A549 (cell line): ENCODE results near the gene BLACAT1. TPM values are rescaled to one million over a fixed set of nuclear protein-coding genes. Genes with fewer than 3 reads are reported as not detected.

Experiments used
- ATAC-seq, 2 experiments: fragments of 200-7000 bp in 1 of 2; fragments of >200 bp in 1 of 2; cut with Nextera tagmentation in 1 of 2; cut with Tn5 transposase in 1 of 2; 3 replicates each; pipeline versions ENCODE4 v1.8.0 to v1.9.1; 2018 to 2020; ENCODE audit warnings: mild to moderate bottlenecking in 1 of 2, moderate library complexity in 1 of 2
- CTCF ChIA-PET: fragments of 300-600 bp; sonication (Branson Sonifier 250); formaldehyde crosslinking; extraction: SDS; loops from one replicate; lab custom pipeline; 2021; ENCODE audit warnings: antibody characterized with exemption, inconsistent platforms; lab: Yijun Ruan, JAX
- POLR2A ChIA-PET: fragments of 350-600 bp; formaldehyde crosslinking; extraction: SDS; loops from one replicate; lab custom pipeline; 2021; ENCODE audit warnings: antibody characterized with exemption, inconsistent platforms; lab: Yijun Ruan, JAX
- DNase-seq, 2 experiments: peaks; one replicate each; pipeline versions ENCODE4 v3.0.0 to v3.0.0-alpha.2; 2011 to 2016; ENCODE audit warnings: low read depth in 1 of 2, low spot score in 1 of 2
- FAIRE-seq: peaks from 2 replicates; lab custom pipeline; 2011; peaks lifted over from hg19 to GRCh38; lab: Jason Lieb, UNC
- H3K27ac ChIP-seq, 2 experiments: fragments of >200 bp; sonication (Bioruptor Twin); formaldehyde crosslinking; 3 replicates each; pipeline ENCODE4 v1.5.1; 2016 to 2017
- H3K4me1 ChIP-seq: fragments of >200 bp; sonication (Bioruptor Twin); formaldehyde crosslinking; 3 replicates; pipeline ENCODE4 v1.6.1; 2016
- H3K4me2 ChIP-seq: fragments of >200 bp; sonication (Bioruptor Twin); formaldehyde crosslinking; 3 replicates; pipeline ENCODE4 v1.6.1; 2016
- H3K4me3 ChIP-seq: fragments of >200 bp; sonication (Bioruptor Twin); formaldehyde crosslinking; 3 replicates; pipeline ENCODE4 v1.5.1; 2016
- H3K9me3 ChIP-seq: fragments of >200 bp; sonication (Bioruptor Twin); formaldehyde crosslinking; 3 replicates; pipeline ENCODE4 v1.6.1; 2016
- EHMT2 ChIP-seq: fragments of 200-600 bp; sonication (generic); IDR thresholded peaks from 2 replicates; pipeline ENCODE4 v1.6.1; 2016; ENCODE audit warnings: antibody characterized with exemption, low read depth, mild to moderate bottlenecking, moderate library complexity
- FOXS1 ChIP-seq: fragments of 250-450 bp; sonication (Bioruptor Pico); IDR thresholded peaks from 2 replicates; pipeline ENCODE4 v1.5.0; 2020; ENCODE audit warnings: mild to moderate bottlenecking, moderate library complexity
- JUNB ChIP-seq: fragments of >200 bp; sonication (Bioruptor Twin); formaldehyde crosslinking; IDR thresholded peaks from 2 replicates; pipeline ENCODE4 v1.6.1; 2016
- KDM5A ChIP-seq: fragments of 200-600 bp; sonication (generic); IDR thresholded peaks from 2 replicates; pipeline ENCODE4 v1.6.1; 2016; ENCODE audit warnings: antibody characterized with exemption, mild to moderate bottlenecking
- MYC ChIP-seq: IDR thresholded peaks from 2 replicates; pipeline ENCODE4 v1.6.1; 2012; ENCODE audit warnings: mild to moderate bottlenecking, inconsistent platforms, low read length, improper control_type of control experiment, borderline replicate concordance
- RAD21 ChIP-seq, 2 experiments: fragments of >200 bp in 1 of 2; sonication (Bioruptor Twin) in 1 of 2; formaldehyde crosslinking in 1 of 2; IDR thresholded peaks in 1 of 2; conservative IDR thresholded peaks in 1 of 2; 2 replicates in 1 of 2; 3 replicates in 1 of 2; pipeline ENCODE4 v1.6.1; 2012 to 2018; ENCODE audit warnings: inconsistent platforms in 1 of 2
- RARB ChIP-seq: fragments of 250-450 bp; sonication (Bioruptor Pico); IDR thresholded peaks from 2 replicates; pipeline ENCODE4 v1.8.0; 2021; ENCODE audit warnings: mild to moderate bottlenecking, moderate library complexity
- RCOR1 ChIP-seq: fragments of 150-350 bp; IDR thresholded peaks from 2 replicates; pipeline ENCODE4 v1.6.1; 2014; ENCODE audit warnings: antibody characterized with exemption, low read length, low read depth
- RFX5 ChIP-seq: fragments of 450-650 bp; IDR thresholded peaks from 2 replicates; pipeline ENCODE4 v1.7.1; 2014; ENCODE audit warnings: antibody characterized with exemption, mild to moderate bottlenecking, moderate library complexity
- SMC3 ChIP-seq: fragments of >200 bp; sonication (Bioruptor Twin); formaldehyde crosslinking; IDR thresholded peaks from 3 replicates; pipeline ENCODE4 v1.6.1; 2018; ENCODE audit warnings: inconsistent platforms
- TFCP2L1 ChIP-seq: fragments of 250-450 bp; sonication (Bioruptor Pico); IDR thresholded peaks from 2 replicates; pipeline ENCODE4 v1.5.0; 2021; ENCODE audit warnings: mild to moderate bottlenecking
- TP53 ChIP-seq: fragments of 250-450 bp; sonication (Bioruptor Pico); IDR thresholded peaks from 2 replicates; pipeline ENCODE4 v1.5.0; 2021; ENCODE audit warnings: mild to moderate bottlenecking, moderate library complexity
- ZSCAN20 ChIP-seq: fragments of 250-450 bp; sonication (Bioruptor Pico); IDR thresholded peaks from 2 replicates; pipeline ENCODE4 v1.8.0; 2022; ENCODE audit warnings: mild to moderate bottlenecking, moderate library complexity
- WGBS: methylation state at CpG from one replicate; pipeline ENCODE4 v1.1.6; 2017; ENCODE audit errors: missing lambda C conversion rate; 5-methylcytosine and 5-hydroxymethylcytosine counted together
- polyA plus RNA-seq, 4 experiments: library from polyadenylated mRNA; depleted of rRNA in 3 of 4; stranded (reverse); fragments of >200 nt; fragmentation: RNase III in 1 of 4; extraction: RNeasy Plus Mini Kit Qiagen cat#74134 plus additional on column Dnase treatment in 1 of 4; gene quantifications; 2 replicates in 3 of 4; 3 replicates in 1 of 4; pipeline ENCODE4 v1.2.3, GENCODE V29; 2011 to 2017
- TF ChIP-seq, protein P1 (sequence below): IDR thresholded peaks from 2 replicates; pipeline ENCODE4 v1.6.1; 2012
- TF ChIP-seq, protein P2 (sequence below): fragments of 250-450 bp; sonication (Bioruptor Pico); IDR thresholded peaks from 2 replicates; pipeline ENCODE4 v1.5.0; 2021; ENCODE audit warnings: mild to moderate bottlenecking, moderate library complexity, borderline replicate concordance
- TF ChIP-seq, protein P3 (sequence below): IDR thresholded peaks from 2 replicates; pipeline ENCODE4 v1.6.1; 2012
- TF ChIP-seq, protein P4 (sequence below): fragments of >200 bp; sonication (Bioruptor Twin); formaldehyde crosslinking; IDR thresholded peaks from 3 replicates; pipeline ENCODE4 v1.6.1; 2016
- TF ChIP-seq, protein P5 (sequence below): IDR thresholded peaks from 2 replicates; pipeline ENCODE4 v1.6.1; 2012; ENCODE audit warnings: low read depth, borderline replicate concordance

Gene BLACAT1
- polyA plus RNA-seq, 2 of the 4 experiments (the other 2 are of a cell fraction) = 0.09 TPM; not detected in 1

DNA sequence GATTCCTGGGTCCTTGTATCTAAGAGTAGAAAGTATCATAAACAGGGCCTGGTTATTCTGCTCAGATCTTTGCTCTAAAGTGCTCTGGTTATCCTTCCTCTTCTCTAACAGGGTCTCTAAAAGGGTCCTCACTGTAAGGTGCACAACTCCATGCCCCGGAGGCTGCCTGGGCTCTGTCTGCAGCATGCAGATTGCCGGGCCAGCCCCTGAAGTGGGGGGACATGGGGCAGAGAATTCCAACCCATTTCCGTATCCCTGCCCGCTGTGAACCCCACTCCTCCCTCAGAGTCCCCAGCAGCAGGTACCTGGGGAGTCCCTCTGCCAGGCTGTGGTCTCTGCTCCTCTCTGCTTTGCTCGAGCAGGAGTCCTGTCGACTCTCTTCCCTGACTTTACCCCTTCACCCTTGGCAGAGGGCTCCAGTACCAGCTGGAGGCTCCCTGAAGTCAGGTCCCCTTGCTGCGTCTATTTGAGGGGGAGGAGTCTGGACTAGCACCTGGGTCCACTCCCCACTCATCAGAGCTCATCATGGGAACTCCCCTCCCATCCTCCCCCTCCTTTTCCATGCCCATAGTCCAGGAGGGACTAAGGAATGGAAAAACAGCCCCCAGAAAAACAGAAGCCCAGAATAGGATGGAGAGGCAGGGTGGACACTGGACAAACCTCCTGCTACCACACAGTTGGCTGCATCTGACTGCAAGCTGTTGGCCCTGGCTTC is 12.1 kb downstream of the BLACAT1 start:
- FAIRE-seq (no peak), DNase-seq (no peak), ATAC-seq (no peak)
- Histone ChIP-seq H3K4me2 (no peak overlapping the region), H3K9me3 (no peaks in the 10 kb centered on the region), H3K27ac (no peak overlapping the region), H3K4me1 (peaks cover 16% of the 10 kb centered on the region), H3K4me3 (no peak overlapping the region)
- TF ChIP-seq RAD21 (conservative IDR thresholded peaks at IDR 0.05 in 1 of 2, IDR thresholded peaks at IDR 0.05 in 1 of 2) (no peak), RCOR1 (no peak), FOXS1 (CRISPR knock-in tag) (no peak), TP53 (CRISPR knock-in tag) (no peak), EHMT2 (no peak), TFCP2L1 (CRISPR knock-in tag) (no peak)
- TF ChIP-seq, protein P1, sequence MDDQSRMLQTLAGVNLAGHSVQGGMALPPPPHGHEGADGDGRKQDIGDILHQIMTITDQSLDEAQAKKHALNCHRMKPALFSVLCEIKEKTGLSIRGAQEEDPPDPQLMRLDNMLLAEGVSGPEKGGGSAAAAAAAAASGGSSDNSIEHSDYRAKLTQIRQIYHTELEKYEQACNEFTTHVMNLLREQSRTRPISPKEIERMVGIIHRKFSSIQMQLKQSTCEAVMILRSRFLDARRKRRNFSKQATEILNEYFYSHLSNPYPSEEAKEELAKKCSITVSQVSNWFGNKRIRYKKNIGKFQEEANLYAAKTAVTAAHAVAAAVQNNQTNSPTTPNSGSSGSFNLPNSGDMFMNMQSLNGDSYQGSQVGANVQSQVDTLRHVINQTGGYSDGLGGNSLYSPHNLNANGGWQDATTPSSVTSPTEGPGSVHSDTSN = no peak
- TF ChIP-seq, protein P2, sequence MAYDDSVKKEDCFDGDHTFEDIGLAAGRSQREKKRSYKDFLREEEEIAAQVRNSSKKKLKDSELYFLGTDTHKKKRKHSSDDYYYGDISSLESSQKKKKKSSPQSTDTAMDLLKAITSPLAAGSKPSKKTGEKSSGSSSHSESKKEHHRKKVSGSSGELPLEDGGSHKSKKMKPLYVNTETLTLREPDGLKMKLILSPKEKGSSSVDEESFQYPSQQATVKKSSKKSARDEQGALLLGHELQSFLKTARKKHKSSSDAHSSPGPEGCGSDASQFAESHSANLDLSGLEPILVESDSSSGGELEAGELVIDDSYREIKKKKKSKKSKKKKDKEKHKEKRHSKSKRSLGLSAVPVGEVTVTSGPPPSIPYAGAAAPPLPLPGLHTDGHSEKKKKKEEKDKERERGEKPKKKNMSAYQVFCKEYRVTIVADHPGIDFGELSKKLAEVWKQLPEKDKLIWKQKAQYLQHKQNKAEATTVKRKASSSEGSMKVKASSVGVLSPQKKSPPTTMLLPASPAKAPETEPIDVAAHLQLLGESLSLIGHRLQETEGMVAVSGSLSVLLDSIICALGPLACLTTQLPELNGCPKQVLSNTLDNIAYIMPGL (CRISPR knock-in tag) = no peak
- TF ChIP-seq, protein P3, sequence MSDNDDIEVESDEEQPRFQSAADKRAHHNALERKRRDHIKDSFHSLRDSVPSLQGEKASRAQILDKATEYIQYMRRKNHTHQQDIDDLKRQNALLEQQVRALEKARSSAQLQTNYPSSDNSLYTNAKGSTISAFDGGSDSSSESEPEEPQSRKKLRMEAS = no peak
- ChIA-PET POLR2A (no interaction called here), CTCF (interaction anchor here (0.5 to 11.2 kb wide), 11 partner anchors 10 to 100 kb away, joined by 3 to 93 read pairs (median 3); partner anchors contain the start of gene LEMD1)
- 44% methylated on average over 7 of the region's 7 CpGs for WGBS

DNA sequence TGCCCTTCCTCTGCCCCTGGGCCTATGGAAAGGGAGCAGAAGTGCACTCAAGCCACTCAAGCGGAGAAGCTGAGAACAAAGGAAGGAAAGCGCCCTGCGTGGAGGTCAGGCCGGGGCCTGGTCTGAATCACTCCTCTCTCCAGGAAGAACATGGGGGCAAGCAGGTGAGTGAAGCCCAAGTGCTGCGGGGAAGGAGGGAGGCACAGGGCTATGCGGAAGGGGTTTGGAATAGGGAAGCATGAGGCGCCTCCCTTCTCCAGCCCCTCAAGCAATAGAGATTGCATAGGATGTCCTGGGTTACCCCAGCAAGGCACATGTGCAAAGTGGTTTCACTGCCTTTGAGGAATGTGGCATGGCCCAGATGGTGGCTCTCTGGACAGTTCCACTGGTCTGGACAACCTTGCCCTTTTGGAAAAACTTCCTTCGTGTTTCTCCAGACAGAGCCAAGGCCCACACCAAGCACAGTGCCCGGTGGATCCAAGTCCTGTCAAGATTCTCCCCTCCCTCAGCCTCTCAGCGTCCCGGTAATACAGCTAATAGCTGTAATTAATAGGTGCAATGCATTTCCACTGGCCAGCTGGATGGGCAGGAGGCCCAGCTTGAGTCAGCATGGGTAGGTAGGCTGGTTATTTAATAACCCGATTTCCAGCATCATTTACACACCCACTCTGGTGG is 13.7 kb downstream of the BLACAT1 start:
- no peak for DNase-seq
- ATAC-seq = no peak
- TF ChIP-seq ZSCAN20 (CRISPR knock-in tag) = no peak
- TF ChIP-seq MYC = no peak
- TF ChIP-seq EHMT2 = no peak
- TF ChIP-seq, protein P4, sequence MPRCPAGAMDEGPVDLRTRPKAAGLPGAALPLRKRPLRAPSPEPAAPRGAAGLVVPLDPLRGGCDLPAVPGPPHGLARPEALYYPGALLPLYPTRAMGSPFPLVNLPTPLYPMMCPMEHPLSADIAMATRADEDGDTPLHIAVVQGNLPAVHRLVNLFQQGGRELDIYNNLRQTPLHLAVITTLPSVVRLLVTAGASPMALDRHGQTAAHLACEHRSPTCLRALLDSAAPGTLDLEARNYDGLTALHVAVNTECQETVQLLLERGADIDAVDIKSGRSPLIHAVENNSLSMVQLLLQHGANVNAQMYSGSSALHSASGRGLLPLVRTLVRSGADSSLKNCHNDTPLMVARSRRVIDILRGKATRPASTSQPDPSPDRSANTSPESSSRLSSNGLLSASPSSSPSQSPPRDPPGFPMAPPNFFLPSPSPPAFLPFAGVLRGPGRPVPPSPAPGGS = no peak
- no peak for TF ChIP-seq RFX5
- TF ChIP-seq JUNB = no peak
- TF ChIP-seq, protein P5, sequence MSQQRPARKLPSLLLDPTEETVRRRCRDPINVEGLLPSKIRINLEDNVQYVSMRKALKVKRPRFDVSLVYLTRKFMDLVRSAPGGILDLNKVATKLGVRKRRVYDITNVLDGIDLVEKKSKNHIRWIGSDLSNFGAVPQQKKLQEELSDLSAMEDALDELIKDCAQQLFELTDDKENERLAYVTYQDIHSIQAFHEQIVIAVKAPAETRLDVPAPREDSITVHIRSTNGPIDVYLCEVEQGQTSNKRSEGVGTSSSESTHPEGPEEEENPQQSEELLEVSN = no peak
- TF ChIP-seq KDM5A = no peak
- no peak for TF ChIP-seq RARB
- no peak for TF ChIP-seq FOXS1 (CRISPR knock-in tag)
- TF ChIP-seq SMC3 = no peak
- TF ChIP-seq, all 56 proteins: peak for 0
- no peak overlapping the region for H3K4me3 ChIP-seq
- H3K4me1 ChIP-seq = peaks cover 16% of the 10 kb centered on the region
- CTCF ChIA-PET = interaction anchor here (1.2 to 11.2 kb wide), 8 partner anchors 12 to 99 kb away, joined by 3 to 93 read pairs (median 4); no protein-coding TSS in a partner anchor
- 73% methylated on average over 12 of the region's 12 CpGs for WGBS
- H3K4me2 ChIP-seq = peak overlapping the region; percentile 33; the same call in 1 of the 3 replicates
- FAIRE-seq = no peak
- H3K9me3 ChIP-seq = no peaks in the 10 kb centered on the region
- POLR2A ChIA-PET = no interaction called here
- no peak overlapping the region for H3K27ac ChIP-seq
